ENCODE data around the gene ZSCAN1.

DNA sequence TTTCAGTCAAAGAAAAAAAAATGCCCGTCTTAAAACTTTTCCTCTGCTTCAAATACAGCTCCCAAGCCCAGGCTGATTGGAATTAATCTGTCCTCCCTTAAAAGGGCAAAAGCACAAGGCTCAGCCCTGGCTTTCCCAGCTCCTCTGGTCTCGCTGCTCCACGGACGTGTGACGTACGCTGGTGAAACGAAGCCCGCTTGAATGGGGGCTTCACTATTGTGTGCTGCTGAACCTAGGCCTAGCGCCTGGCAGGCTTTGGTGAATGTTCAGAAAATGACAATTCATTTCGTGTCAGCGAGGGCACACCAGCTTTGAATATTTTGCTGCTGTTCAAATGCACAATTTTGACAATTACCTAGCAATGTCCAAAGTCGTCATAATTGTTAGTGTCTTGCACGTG, 24.6 kb downstream of the ZSCAN1 start:
- TF ChIP-seq, protein P1, sequence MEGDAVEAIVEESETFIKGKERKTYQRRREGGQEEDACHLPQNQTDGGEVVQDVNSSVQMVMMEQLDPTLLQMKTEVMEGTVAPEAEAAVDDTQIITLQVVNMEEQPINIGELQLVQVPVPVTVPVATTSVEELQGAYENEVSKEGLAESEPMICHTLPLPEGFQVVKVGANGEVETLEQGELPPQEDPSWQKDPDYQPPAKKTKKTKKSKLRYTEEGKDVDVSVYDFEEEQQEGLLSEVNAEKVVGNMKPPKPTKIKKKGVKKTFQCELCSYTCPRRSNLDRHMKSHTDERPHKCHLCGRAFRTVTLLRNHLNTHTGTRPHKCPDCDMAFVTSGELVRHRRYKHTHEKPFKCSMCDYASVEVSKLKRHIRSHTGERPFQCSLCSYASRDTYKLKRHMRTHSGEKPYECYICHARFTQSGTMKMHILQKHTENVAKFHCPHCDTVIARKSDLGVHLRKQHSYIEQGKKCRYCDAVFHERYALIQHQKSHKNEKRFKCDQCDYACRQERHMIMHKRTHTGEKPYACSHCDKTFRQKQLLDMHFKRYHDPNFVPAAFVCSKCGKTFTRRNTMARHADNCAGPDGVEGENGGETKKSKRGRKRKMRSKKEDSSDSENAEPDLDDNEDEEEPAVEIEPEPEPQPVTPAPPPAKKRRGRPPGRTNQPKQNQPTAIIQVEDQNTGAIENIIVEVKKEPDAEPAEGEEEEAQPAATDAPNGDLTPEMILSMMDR (IDR thresholded peaks at IDR 0.05), result no peak
- no peak for TF ChIP-seq POLR2A (IDR thresholded peaks at IDR 0.05)
- no peak for TF ChIP-seq POLR2AphosphoS5 (IDR thresholded peaks at IDR 0.05)
- TF ChIP-seq EP300 (IDR thresholded peaks at IDR 0.05), result no peak
